IPS-15b (cell line): Measurements from ENCODE around the gene MFRP.

Experiments used
- H3K27me3 ChIP-seq: one replicate; pipeline ENCODE4 v1.6.1; 2013; ENCODE audit warnings: low read length; ENCODE audit not compliant: control insufficient read depth, insufficient read depth
- H3K36me3 ChIP-seq: one replicate; pipeline ENCODE4 v1.6.1; 2013; ENCODE audit warnings: low read length; ENCODE audit not compliant: control insufficient read depth, insufficient read depth
- H3K4me1 ChIP-seq: one replicate; pipeline ENCODE4 v1.6.1; 2013; ENCODE audit warnings: mild to moderate bottlenecking, low read length; ENCODE audit not compliant: control insufficient read depth, insufficient read depth
- H3K4me3 ChIP-seq: one replicate; pipeline ENCODE4 v1.5.1; 2013; ENCODE audit warnings: low read depth, low read length
- H3K9ac ChIP-seq: one replicate; pipeline ENCODE4 v1.6.1; 2013; ENCODE audit warnings: low read depth, mild to moderate bottlenecking, low read length
- H3K9me3 ChIP-seq: one replicate; pipeline ENCODE4 v1.6.1; 2013; ENCODE audit warnings: mild to moderate bottlenecking, low read length; ENCODE audit not compliant: control insufficient read depth, insufficient read depth

Gene MFRP

GRCh38 chr11:119338318-119338890, 8.1 kb downstream of the MFRP start:
- peak overlapping the region; percentile 54 for H3K4me3 ChIP-seq

GRCh38 chr11:119337581-119338317, 8.8 kb downstream of the MFRP start:
- H3K4me3 ChIP-seq: peak overlapping the region; percentile 54
- H3K9me3 ChIP-seq: no peaks in the 10 kb centered on the region
- peaks cover 30% of the 10 kb centered on the region for H3K27me3 ChIP-seq
- H3K9ac ChIP-seq: peak overlapping the region; percentile 8
- H3K4me1 ChIP-seq: peaks cover 13% of the 10 kb centered on the region
- peaks cover 8% of the 10 kb centered on the region for H3K36me3 ChIP-seq

More at GRCh38 chr11:119338318-119338890, 8.1 kb downstream of the MFRP start:
- Histone ChIP-seq H3K9ac (peak overlapping the region; percentile 8), H3K36me3 (peaks cover 8% of the 10 kb centered on the region), H3K9me3 (no peaks in the 10 kb centered on the region), H3K4me1 (peaks cover 13% of the 10 kb centered on the region), H3K27me3 (peaks cover 33% of the 10 kb centered on the region)

GRCh38 chr11:119336744-119337469, 9.6 kb downstream of the MFRP start:
- H3K9me3 ChIP-seq: no peaks in the 10 kb centered on the region
- peak overlapping the region; percentile 2 for H3K9ac ChIP-seq
- peaks cover 22% of the 10 kb centered on the region for H3K27me3 ChIP-seq
- peaks cover 13% of the 10 kb centered on the region for H3K4me1 ChIP-seq
- H3K36me3 ChIP-seq: peaks cover 8% of the 10 kb centered on the region
- H3K4me3 ChIP-seq: peak overlapping the region; percentile 54

- peaks cover 8% of the 10 kb centered on the region for H3K36me3 ChIP-seq
- H3K9me3 ChIP-seq: no peaks in the 10 kb centered on the region
- no peak overlapping the region for H3K9ac ChIP-seq
- H3K4me3 ChIP-seq: peak overlapping the region; percentile 98
- H3K27me3 ChIP-seq: peaks cover 11% of the 10 kb centered on the region
- peaks cover 13% of the 10 kb centered on the region for H3K4me1 ChIP-seq
Observed at GRCh38 chr11:119335655-119336543, 10.6 kb downstream of the MFRP start.

- peaks cover 13% of the 10 kb centered on the region for H3K4me1 ChIP-seq
- peak overlapping the region; percentile 87 for H3K9ac ChIP-seq
- peaks cover 9% of the 10 kb centered on the region for H3K27me3 ChIP-seq
- peaks cover 8% of the 10 kb centered on the region for H3K36me3 ChIP-seq
- H3K4me3 ChIP-seq: peak overlapping the region; percentile 98
- no peaks in the 10 kb centered on the region for H3K9me3 ChIP-seq
Observed at GRCh38 chr11:119335091-119335654, 11.3 kb downstream of the MFRP start.

- Histone ChIP-seq H3K4me1 (peaks cover 13% of the 10 kb centered on the region), H3K36me3 (peaks cover 8% of the 10 kb centered on the region), H3K27me3 (peaks cover 6% of the 10 kb centered on the region), H3K9ac (peak within 1 kb of the TSS; percentile 87), H3K9me3 (no peaks in the 10 kb centered on the region), H3K4me3 (peak within 1 kb of the TSS; percentile 98)
Observed at GRCh38 chr11:119334174-119334930, 12.2 kb downstream of the MFRP start, which contains the start of gene RNF26. Gene RNF26, plus strand, starts transcription at chr11:119334527. Its CDS starts 596 bp downstream, at chr11:119335123.

- Histone ChIP-seq H3K9me3 (no peaks in the 10 kb centered on the region), H3K9ac (no peak overlapping the region), H3K36me3 (peaks cover 8% of the 10 kb centered on the region), H3K4me1 (peaks cover 4% of the 10 kb centered on the region), H3K4me3 (no peak overlapping the region), H3K27me3 (no peaks in the 10 kb centered on the region)
Observed at GRCh38 chr11:119332111-119332765, 14.3 kb downstream of the MFRP start.

GRCh38 chr11:119330237-119330636, 16.3 kb downstream of the MFRP start:
- Histone ChIP-seq H3K27me3 (no peaks in the 10 kb centered on the region), H3K4me3 (no peak overlapping the region), H3K9me3 (no peaks in the 10 kb centered on the region), H3K36me3 (no peaks in the 10 kb centered on the region), H3K9ac (no peak overlapping the region), H3K4me1 (peaks cover 2% of the 10 kb centered on the region)

- Histone ChIP-seq H3K9me3 (no peaks in the 10 kb centered on the region), H3K27me3 (no peaks in the 10 kb centered on the region), H3K4me1 (peaks cover 2% of the 10 kb centered on the region), H3K4me3 (no peak overlapping the region), H3K36me3 (no peaks in the 10 kb centered on the region), H3K9ac (no peak overlapping the region)
Observed at GRCh38 chr11:119329320-119329719, 17.2 kb downstream of the MFRP start.

- Histone ChIP-seq H3K27me3 (no peaks in the 10 kb centered on the region), H3K9ac (no peak overlapping the region), H3K4me3 (no peak overlapping the region), H3K36me3 (no peaks in the 10 kb centered on the region), H3K4me1 (peaks cover 8% of the 10 kb centered on the region), H3K9me3 (no peaks in the 10 kb centered on the region)
Observed at GRCh38 chr11:119324189-119324588, 22.3 kb downstream of the MFRP start.
